NB4 (cell line): ENCODE results near the gene TFPT.
A peak's percentile ranks its signal among the peaks of the same experiment; 100 is the strongest.

Experiments used
- DNase-seq: peaks from one replicate; pipeline ENCODE4 v3.0.0; 2010; ENCODE audit warnings: low read depth
- H3K4me3 ChIP-seq: one replicate; pipeline ENCODE4 v1.5.1; 2011; ENCODE audit warnings: mild to moderate bottlenecking, low read depth, low read length, moderate library complexity
- MYC ChIP-seq: IDR thresholded peaks from 2 replicates; pipeline ENCODE4 v1.6.1; 2011; ENCODE audit warnings: low read depth, low read length
- POLR2A ChIP-seq: IDR thresholded peaks from 2 replicates; pipeline ENCODE4 v1.6.1; 2011; ENCODE audit warnings: mild to moderate bottlenecking; ENCODE audit not compliant: insufficient read length; ENCODE audit errors: extremely low read depth
- TF ChIP-seq, protein P1 (sequence below): IDR thresholded peaks from one replicate; pipeline ENCODE4 v1.5.1; 2012; ENCODE audit warnings: low read depth, low read length
- TF ChIP-seq, protein P2 (sequence below): IDR thresholded peaks from 2 replicates; pipeline ENCODE4 v1.6.1; 2011; ENCODE audit warnings: low read depth, low read length

The TFPT gene

DNA sequence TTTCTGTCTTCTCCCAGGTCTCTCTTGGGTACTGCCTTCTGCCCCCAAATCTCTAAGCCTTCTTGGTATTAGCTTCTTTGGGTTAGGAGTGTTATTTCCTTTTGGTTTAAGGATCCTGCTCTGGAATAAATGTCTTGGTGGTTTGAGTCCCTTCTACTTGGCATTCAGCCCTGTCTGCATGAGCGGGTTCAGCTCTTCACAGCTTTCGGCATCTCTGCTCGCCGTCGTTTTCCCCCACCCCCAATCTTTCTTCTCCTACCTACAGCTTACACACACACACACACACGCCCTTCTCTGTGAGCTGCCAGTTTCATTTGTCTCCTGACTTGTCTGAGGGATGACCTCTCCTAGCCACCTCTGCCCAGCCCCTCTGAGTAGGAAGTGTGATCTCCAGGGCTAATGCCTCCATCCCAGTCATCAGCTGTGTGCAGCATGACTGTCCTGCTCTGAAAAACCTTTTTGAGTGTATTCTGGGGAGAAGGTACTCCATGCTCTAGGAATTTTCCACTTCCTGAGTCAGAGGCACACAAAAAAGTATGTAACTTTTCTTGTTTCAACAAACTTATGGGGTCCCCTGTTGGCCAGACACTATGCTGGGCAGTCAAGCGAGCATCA lies 26.8 kb upstream of the TFPT start:
- DNase-seq = no peak
- no peak for TF ChIP-seq POLR2A
- TF ChIP-seq MYC = no peak
- TF ChIP-seq, protein P1, sequence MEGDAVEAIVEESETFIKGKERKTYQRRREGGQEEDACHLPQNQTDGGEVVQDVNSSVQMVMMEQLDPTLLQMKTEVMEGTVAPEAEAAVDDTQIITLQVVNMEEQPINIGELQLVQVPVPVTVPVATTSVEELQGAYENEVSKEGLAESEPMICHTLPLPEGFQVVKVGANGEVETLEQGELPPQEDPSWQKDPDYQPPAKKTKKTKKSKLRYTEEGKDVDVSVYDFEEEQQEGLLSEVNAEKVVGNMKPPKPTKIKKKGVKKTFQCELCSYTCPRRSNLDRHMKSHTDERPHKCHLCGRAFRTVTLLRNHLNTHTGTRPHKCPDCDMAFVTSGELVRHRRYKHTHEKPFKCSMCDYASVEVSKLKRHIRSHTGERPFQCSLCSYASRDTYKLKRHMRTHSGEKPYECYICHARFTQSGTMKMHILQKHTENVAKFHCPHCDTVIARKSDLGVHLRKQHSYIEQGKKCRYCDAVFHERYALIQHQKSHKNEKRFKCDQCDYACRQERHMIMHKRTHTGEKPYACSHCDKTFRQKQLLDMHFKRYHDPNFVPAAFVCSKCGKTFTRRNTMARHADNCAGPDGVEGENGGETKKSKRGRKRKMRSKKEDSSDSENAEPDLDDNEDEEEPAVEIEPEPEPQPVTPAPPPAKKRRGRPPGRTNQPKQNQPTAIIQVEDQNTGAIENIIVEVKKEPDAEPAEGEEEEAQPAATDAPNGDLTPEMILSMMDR = no peak
- TF ChIP-seq, protein P2, sequence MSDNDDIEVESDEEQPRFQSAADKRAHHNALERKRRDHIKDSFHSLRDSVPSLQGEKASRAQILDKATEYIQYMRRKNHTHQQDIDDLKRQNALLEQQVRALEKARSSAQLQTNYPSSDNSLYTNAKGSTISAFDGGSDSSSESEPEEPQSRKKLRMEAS = no peak

DNA sequence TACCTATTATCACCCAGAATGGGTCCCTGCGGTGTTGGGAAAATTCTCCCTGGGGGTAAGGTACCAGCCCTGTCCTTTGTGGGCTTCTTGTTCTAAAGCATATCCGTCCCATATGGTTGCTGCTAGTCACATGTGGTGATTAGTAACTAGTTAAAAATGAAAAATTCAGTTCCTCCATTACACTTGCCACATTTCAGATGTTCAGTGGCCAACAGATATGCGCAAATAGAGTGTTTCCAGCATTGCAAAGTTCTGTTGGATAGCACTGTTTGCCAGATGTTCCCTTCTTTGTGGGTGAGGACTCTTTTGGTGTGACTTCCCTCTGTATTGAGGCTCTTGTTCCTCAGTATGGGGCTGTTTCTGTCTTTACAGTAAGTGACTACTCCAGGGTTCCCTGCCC lies 25.9 kb upstream of the TFPT start:
- TF ChIP-seq POLR2A (no peak), MYC (no peak)
- TF ChIP-seq, protein P1 = no peak
- TF ChIP-seq, protein P2 = no peak
- no peak for DNase-seq
- H3K4me3 ChIP-seq = no peak overlapping the region

More for the DNA sequence above, 26.8 kb upstream of the TFPT start:
- H3K4me3 ChIP-seq = no peak overlapping the region

DNA sequence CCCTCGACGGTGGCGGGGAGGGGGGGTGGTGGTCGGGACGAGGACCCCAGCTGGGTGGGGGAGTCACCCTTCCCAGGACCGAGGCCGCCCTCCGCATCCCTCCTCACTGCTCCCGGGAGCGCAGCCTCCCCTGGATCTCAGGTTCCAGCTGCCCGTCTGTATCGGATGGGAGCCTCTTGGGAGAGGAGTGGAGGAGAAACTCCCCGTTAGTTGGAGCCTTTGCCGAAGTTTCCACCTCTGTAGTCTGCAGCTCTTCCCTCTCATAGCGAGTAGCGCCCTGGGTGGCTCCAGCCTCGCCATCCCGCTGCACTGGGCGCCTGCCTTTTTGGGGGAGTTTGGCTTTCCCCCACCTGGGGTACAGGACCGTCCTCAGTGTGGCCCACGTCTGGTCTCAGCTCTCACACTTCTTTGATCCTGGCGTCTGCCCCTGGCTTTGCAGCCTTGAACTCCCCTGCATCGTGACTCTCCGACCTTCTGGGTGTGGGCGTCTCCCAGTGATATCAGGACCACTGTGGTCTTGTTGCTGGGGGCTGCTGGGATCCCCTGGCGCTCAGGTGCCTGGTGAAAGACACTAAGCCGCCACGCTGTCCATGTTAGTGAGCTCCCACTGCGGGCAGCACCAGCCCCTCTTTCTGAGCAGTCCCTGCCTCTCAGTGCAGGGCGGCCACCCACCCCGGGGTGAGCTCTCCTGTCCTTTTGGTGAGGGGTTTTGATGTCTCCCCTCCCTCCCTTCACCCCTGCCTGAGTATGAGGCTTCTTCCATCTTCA lies 23.2 kb upstream of the TFPT start:
- peak overlapping the region; percentile 54 for H3K4me3 ChIP-seq
- TF ChIP-seq MYC (no peak), POLR2A (no peak)
- TF ChIP-seq, protein P2 = no peak
- TF ChIP-seq, protein P1 = no peak
- no peak for DNase-seq

DNA sequence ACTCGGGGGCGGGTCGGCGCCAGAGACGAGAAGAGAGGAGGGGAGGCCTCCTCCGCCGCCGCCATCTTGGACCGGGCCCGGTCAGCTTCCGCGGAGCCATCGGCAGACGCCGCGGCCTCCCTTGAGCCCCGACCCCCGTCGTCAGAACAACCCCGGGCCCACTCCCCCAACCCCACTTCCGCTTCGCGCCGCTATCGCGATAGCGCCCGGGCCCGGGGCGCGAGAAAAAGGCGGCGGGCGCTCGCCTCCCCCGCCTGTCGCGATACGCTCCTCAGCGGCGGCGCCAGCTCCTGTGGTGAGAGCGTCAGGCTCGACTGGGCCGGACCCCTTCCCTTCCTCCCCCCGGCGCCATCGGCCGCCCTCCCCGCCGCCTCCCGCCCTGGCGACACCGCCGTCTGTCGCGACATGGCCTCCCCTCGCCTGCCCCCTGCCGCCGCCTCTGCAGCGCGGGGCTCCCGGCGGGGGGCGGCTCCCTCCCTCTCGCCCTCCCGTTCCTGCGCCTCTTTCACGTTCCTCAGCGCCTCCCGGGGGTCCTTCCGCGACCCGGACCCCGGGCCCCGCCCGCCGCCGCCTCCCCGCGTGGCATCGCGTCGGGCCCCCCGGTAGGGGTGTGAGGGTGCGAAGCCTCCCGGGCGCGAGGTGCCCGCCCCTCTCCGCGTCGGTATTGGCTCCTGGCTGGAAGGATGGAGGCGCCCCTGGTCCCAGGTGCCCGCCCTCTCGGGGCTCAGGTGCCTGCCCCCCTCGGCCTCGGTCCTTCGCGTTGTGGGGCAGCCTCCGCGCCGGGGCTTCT lies 22.4 kb upstream of the TFPT start, which contains the start of gene CNOT3:
Gene CNOT3 (plus strand): TSS at position 64 of the 790 bp plus-strand sequence. CDS start 5,217 bp downstream, outside the sequence.
- peak; percentile 54 for TF ChIP-seq POLR2A
- TF ChIP-seq, protein P1 = no peak
- DNase-seq = no peak
- peak within 1 kb of the TSS; percentile 71 for H3K4me3 ChIP-seq

DNA sequence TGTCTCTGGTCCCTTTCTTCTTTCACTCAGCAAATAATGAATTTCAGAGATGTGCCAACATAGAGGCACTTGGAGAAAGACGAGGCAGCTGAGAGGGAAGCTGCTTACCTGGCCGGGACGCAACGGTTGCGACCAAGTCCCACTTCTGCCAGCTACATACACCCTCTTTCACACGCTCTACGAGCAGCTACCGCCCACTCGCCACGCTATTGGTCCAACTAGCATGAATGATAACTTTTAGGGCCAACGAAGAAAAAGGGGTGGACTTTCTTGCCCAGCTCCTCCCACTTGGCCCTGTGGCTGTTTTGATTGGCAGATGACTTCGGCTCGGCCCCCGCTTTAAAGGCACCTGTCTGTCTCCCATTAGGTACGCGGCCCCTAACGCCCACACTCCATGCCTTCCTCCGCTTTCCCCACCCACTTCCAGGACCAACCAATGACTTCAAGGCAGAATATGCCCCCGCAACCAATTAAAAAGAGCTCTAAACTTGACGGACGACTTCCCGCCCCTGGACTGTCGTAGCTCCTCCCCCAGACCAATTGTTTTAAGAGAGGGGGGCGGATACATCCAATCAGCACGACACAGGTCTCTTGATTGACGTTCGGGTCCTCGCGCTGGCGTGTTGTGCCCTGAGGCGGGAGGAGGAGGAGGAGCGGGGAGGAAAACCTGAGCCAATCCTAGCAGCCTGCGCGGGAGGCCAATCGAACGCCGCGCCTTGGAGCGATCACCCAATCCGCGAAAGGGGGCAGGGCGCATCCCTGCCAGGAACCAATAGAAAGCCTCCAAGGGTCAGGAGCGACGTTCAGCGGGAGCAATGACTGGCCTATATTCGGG lies 21.6 kb upstream of the TFPT start:
- TF ChIP-seq, protein P1 = no peak
- TF ChIP-seq POLR2A = peak; percentile 30
- TF ChIP-seq, protein P2 = peak; percentile 40
- DNase-seq = peak; percentile 99
- peak overlapping the region; percentile 71 for H3K4me3 ChIP-seq
